ENCODE data around the gene SNTB2. TPM values are rescaled to one million over a fixed set of nuclear protein-coding genes. Genes with fewer than 3 reads are reported as not detected.
A peak's percentile ranks its signal among the peaks of the same experiment; 100 is the strongest.

SNTB2 gene
- total RNA-seq, 2 experiments from 2014 or later: 11.8 to 13.0 TPM

- Mint-ChIP-seq H3K36me3 (ENCODE audit: low read depth) (no peaks in the 10 kb centered on the region), H3K27me3 (no peaks in the 10 kb centered on the region), H3K4me1 (ENCODE audit: low read depth) (peaks cover 23% of the 10 kb centered on the region), H3K9me3 (no peaks in the 10 kb centered on the region), H3K4me3 (no peak overlapping the region), H3K27ac (no peak overlapping the region)
- CTCF ChIA-PET: no interaction called here
- TF ChIP-seq, protein P1, sequence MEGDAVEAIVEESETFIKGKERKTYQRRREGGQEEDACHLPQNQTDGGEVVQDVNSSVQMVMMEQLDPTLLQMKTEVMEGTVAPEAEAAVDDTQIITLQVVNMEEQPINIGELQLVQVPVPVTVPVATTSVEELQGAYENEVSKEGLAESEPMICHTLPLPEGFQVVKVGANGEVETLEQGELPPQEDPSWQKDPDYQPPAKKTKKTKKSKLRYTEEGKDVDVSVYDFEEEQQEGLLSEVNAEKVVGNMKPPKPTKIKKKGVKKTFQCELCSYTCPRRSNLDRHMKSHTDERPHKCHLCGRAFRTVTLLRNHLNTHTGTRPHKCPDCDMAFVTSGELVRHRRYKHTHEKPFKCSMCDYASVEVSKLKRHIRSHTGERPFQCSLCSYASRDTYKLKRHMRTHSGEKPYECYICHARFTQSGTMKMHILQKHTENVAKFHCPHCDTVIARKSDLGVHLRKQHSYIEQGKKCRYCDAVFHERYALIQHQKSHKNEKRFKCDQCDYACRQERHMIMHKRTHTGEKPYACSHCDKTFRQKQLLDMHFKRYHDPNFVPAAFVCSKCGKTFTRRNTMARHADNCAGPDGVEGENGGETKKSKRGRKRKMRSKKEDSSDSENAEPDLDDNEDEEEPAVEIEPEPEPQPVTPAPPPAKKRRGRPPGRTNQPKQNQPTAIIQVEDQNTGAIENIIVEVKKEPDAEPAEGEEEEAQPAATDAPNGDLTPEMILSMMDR (IDR thresholded peaks at IDR 0.05): no peak
- intact Hi-C loops (cut with micrococcal nuclease): no loop called here
- DNase-seq (no peak), ATAC-seq (no peak)
- POLR2A ChIA-PET: no interaction called here
These were observed 14.3 kb downstream of the SNTB2 start for GRCh38 chr16:69201291-69201690.

GRCh38 chr16:69201787-69202186, 14.8 kb downstream of the SNTB2 start:
- ChIA-PET CTCF (no interaction called here), POLR2A (no interaction called here)
- intact Hi-C loops (cut with micrococcal nuclease): no loop called here
- no peak overlapping the region for H3K4me3 Mint-ChIP-seq
- no peaks in the 10 kb centered on the region for H3K36me3 Mint-ChIP-seq (ENCODE audit: low read depth)
- ATAC-seq (no peak), DNase-seq (no peak)
- TF ChIP-seq, protein P1 (IDR thresholded peaks at IDR 0.05): no peak
- no peak overlapping the region for H3K27ac Mint-ChIP-seq
- H3K27me3 Mint-ChIP-seq: no peaks in the 10 kb centered on the region
- H3K4me1 Mint-ChIP-seq (ENCODE audit: low read depth): peaks cover 23% of the 10 kb centered on the region
- no peaks in the 10 kb centered on the region for H3K9me3 Mint-ChIP-seq

DNA sequence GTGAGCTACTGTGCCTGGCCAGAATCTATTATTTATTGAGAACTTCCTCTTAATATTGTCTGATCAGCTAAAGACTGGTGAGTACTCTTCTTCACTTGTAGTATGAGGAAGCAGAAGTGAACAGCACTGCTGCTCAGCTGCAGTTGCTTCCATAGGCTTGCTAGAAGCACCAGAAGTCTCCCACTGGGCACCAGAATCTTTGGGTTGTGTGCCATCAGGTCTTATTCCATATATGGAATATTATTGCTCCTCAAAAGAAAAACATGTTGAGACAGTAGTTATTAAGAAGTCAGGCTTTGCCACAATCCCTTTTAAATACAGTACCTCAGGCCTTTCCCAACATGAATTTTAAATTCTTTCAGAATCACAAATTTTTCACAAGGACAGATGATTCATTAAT, 17.2 kb downstream of the SNTB2 start:
- TF ChIP-seq, protein P1 (IDR thresholded peaks at IDR 0.05): no peak
- ChIA-PET CTCF (no interaction called here), POLR2A (no interaction called here)
- intact Hi-C loops (cut with micrococcal nuclease): no loop called here
- H3K27ac Mint-ChIP-seq: peak overlapping the region; percentile 64
- peaks cover 19% of the 10 kb centered on the region for H3K4me1 Mint-ChIP-seq (ENCODE audit: low read depth)
- H3K4me3 Mint-ChIP-seq: no peak overlapping the region
- no peaks in the 10 kb centered on the region for H3K9me3 Mint-ChIP-seq
- H3K27me3 Mint-ChIP-seq: no peaks in the 10 kb centered on the region
- no peak for DNase-seq
- ATAC-seq: no peak
- H3K36me3 Mint-ChIP-seq (ENCODE audit: low read depth): no peaks in the 10 kb centered on the region

GRCh38 chr16:69209735-69210134, 22.8 kb downstream of the SNTB2 start:
- Mint-ChIP-seq H3K27me3 (no peaks in the 10 kb centered on the region), H3K27ac (no peak overlapping the region), H3K4me1 (ENCODE audit: low read depth) (peaks cover 6% of the 10 kb centered on the region), H3K9me3 (no peaks in the 10 kb centered on the region), H3K4me3 (no peak overlapping the region), H3K36me3 (ENCODE audit: low read depth) (no peaks in the 10 kb centered on the region)
- CTCF ChIA-PET: interaction anchor here (1.6 kb wide), 1 partner anchor 9 kb away, joined by 5 read pairs; no protein-coding TSS in a partner anchor
- DNase-seq (no peak), ATAC-seq (no peak)
- intact Hi-C loops (cut with micrococcal nuclease): no loop called here
- TF ChIP-seq, protein P1 (IDR thresholded peaks at IDR 0.05): no peak
- POLR2A ChIA-PET: interaction anchor here (0.8 kb wide), 1 partner anchor 77 kb away, joined by 3 read pairs; no protein-coding TSS in a partner anchor

DNA sequence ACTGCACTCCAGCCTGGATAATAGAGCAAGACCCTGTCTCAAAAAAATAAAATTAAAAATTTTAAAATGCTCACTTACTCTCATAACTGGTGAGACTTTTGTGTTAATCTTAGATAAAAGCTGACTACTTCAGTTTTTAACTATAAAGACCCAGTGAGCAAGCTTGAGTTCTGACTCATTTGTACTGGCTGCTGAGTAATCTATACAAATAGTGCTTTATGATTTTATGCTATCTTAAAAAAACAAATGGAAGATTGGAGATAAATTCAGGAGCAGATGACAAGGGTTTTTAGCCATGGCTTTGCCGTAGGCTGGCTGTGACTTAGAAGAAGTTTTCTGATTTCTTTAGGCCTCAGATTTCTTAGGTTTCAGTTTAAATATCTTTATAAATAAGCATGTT, 30.5 kb downstream of the SNTB2 start:
- ChIA-PET POLR2A (no interaction called here), CTCF (interaction anchor here (0.7 to 1.8 kb wide), 2 partner anchors 11 to 484 kb away, joined by 3 to 4 read pairs; no protein-coding TSS in a partner anchor)
- Mint-ChIP-seq H3K27me3 (no peaks in the 10 kb centered on the region), H3K27ac (no peak overlapping the region), H3K36me3 (ENCODE audit: low read depth) (no peaks in the 10 kb centered on the region), H3K9me3 (no peaks in the 10 kb centered on the region), H3K4me1 (ENCODE audit: low read depth) (peaks cover 7% of the 10 kb centered on the region), H3K4me3 (no peak overlapping the region)
- intact Hi-C loops (cut with micrococcal nuclease): no loop called here
- DNase-seq (no peak), ATAC-seq (no peak)
- TF ChIP-seq, protein P1 (IDR thresholded peaks at IDR 0.05): no peak

Measured in activated CD8-positive, alpha-beta T cell treated with anti-CD3 and anti-CD28 coated beads for 36 hours (primary cell).